ENCODE measurements around the gene SERPINB5.

The SERPINB5 gene

GRCh38 chr18:63527251-63527650, 50.5 kb downstream of the SERPINB5 start:
- no peaks in the 10 kb centered on the region for H3K9me3 Mint-ChIP-seq
- H3K27me3 Mint-ChIP-seq = peaks cover 14% of the 10 kb centered on the region
- no peak overlapping the region for H3K27ac Mint-ChIP-seq
- no peaks in the 10 kb centered on the region for H3K36me3 Mint-ChIP-seq (ENCODE audit: low read depth)
- H3K4me3 Mint-ChIP-seq = no peak overlapping the region
- H3K4me1 Mint-ChIP-seq (ENCODE audit: low read depth) = no peaks in the 10 kb centered on the region
- DNase-seq = no peak

GRCh38 chr18:63528863-63529492, 52.2 kb downstream of the SERPINB5 start:
- peaks cover 18% of the 10 kb centered on the region for H3K27me3 Mint-ChIP-seq
- no peaks in the 10 kb centered on the region for H3K36me3 Mint-ChIP-seq (ENCODE audit: low read depth)
- no peak overlapping the region for H3K4me3 Mint-ChIP-seq
- no peak for DNase-seq
- no peaks in the 10 kb centered on the region for H3K9me3 Mint-ChIP-seq
- H3K27ac Mint-ChIP-seq = no peak overlapping the region
- no peaks in the 10 kb centered on the region for H3K4me1 Mint-ChIP-seq (ENCODE audit: low read depth)

- Mint-ChIP-seq H3K9me3 (no peaks in the 10 kb centered on the region), H3K4me1 (ENCODE audit: low read depth) (no peaks in the 10 kb centered on the region), H3K4me3 (no peak overlapping the region), H3K36me3 (ENCODE audit: low read depth) (no peaks in the 10 kb centered on the region), H3K27me3 (peaks cover 24% of the 10 kb centered on the region), H3K27ac (no peak overlapping the region)
- DNase-seq = no peak
Measured at GRCh38 chr18:63532471-63532870, 55.7 kb downstream of the SERPINB5 start.

- Mint-ChIP-seq H3K9me3 (no peaks in the 10 kb centered on the region), H3K4me3 (no peak overlapping the region), H3K36me3 (ENCODE audit: low read depth) (no peaks in the 10 kb centered on the region), H3K4me1 (ENCODE audit: low read depth) (no peaks in the 10 kb centered on the region), H3K27me3 (peaks cover 39% of the 10 kb centered on the region), H3K27ac (no peak overlapping the region)
- no peak for DNase-seq
Measured at GRCh38 chr18:63534615-63535014, 57.9 kb downstream of the SERPINB5 start.

GRCh38 chr18:63539904-63540510, 63.2 kb downstream of the SERPINB5 start:
- Mint-ChIP-seq H3K4me1 (ENCODE audit: low read depth) (no peaks in the 10 kb centered on the region), H3K4me3 (no peak overlapping the region), H3K27me3 (peaks cover 31% of the 10 kb centered on the region), H3K36me3 (ENCODE audit: low read depth) (no peaks in the 10 kb centered on the region), H3K27ac (no peak overlapping the region), H3K9me3 (no peaks in the 10 kb centered on the region)
- DNase-seq = no peak

- no peak within 1 kb of the TSS for H3K4me3 Mint-ChIP-seq
- no peaks in the 10 kb centered on the region for H3K9me3 Mint-ChIP-seq
- H3K27me3 Mint-ChIP-seq = peaks cover 39% of the 10 kb centered on the region
- H3K36me3 Mint-ChIP-seq (ENCODE audit: low read depth) = no peaks in the 10 kb centered on the region
- no peak within 1 kb of the TSS for H3K27ac Mint-ChIP-seq
- no peaks in the 10 kb centered on the region for H3K4me1 Mint-ChIP-seq (ENCODE audit: low read depth)
- no peak for DNase-seq
Measured at GRCh38 chr18:63542069-63542468, 65.3 kb downstream of the SERPINB5 start, which contains the start of gene SERPINB12. Gene SERPINB12 (plus strand): TSS chr18:63542369. CDS start chr18:63556160, 13,791 bp downstream.

GRCh38 chr18:63544017-63544416, 67.3 kb downstream of the SERPINB5 start:
- H3K27me3 Mint-ChIP-seq = peaks cover 29% of the 10 kb centered on the region
- no peak for DNase-seq
- no peak overlapping the region for H3K4me3 Mint-ChIP-seq
- H3K4me1 Mint-ChIP-seq (ENCODE audit: low read depth) = no peaks in the 10 kb centered on the region
- H3K27ac Mint-ChIP-seq = no peak overlapping the region
- no peaks in the 10 kb centered on the region for H3K36me3 Mint-ChIP-seq (ENCODE audit: low read depth)
- no peaks in the 10 kb centered on the region for H3K9me3 Mint-ChIP-seq

- Mint-ChIP-seq H3K27me3 (peaks cover 22% of the 10 kb centered on the region), H3K27ac (no peak overlapping the region), H3K9me3 (no peaks in the 10 kb centered on the region), H3K4me1 (ENCODE audit: low read depth) (no peaks in the 10 kb centered on the region), H3K36me3 (ENCODE audit: low read depth) (no peaks in the 10 kb centered on the region), H3K4me3 (no peak overlapping the region)
- no peak for DNase-seq
Measured at GRCh38 chr18:63545000-63545399, 68.2 kb downstream of the SERPINB5 start.

- DNase-seq = no peak
- H3K27me3 Mint-ChIP-seq = peaks cover 18% of the 10 kb centered on the region
- H3K36me3 Mint-ChIP-seq (ENCODE audit: low read depth) = no peaks in the 10 kb centered on the region
- no peaks in the 10 kb centered on the region for H3K4me1 Mint-ChIP-seq (ENCODE audit: low read depth)
- H3K27ac Mint-ChIP-seq = no peak overlapping the region
- no peak overlapping the region for H3K4me3 Mint-ChIP-seq
- H3K9me3 Mint-ChIP-seq = no peaks in the 10 kb centered on the region
Measured at GRCh38 chr18:63550068-63550467, 73.3 kb downstream of the SERPINB5 start.

- Mint-ChIP-seq H3K4me3 (no peak overlapping the region), H3K27ac (no peak overlapping the region), H3K4me1 (ENCODE audit: low read depth) (no peaks in the 10 kb centered on the region), H3K36me3 (ENCODE audit: low read depth) (no peaks in the 10 kb centered on the region), H3K27me3 (peaks cover 9% of the 10 kb centered on the region), H3K9me3 (no peaks in the 10 kb centered on the region)
- no peak for DNase-seq
Measured at GRCh38 chr18:63551769-63552168, 75.0 kb downstream of the SERPINB5 start.

- Mint-ChIP-seq H3K4me1 (ENCODE audit: low read depth) (no peaks in the 10 kb centered on the region), H3K27me3 (peaks cover 9% of the 10 kb centered on the region), H3K27ac (no peak overlapping the region), H3K36me3 (ENCODE audit: low read depth) (no peaks in the 10 kb centered on the region), H3K4me3 (no peak overlapping the region), H3K9me3 (no peaks in the 10 kb centered on the region)
- DNase-seq = no peak
Measured at GRCh38 chr18:63552581-63552980, 75.8 kb downstream of the SERPINB5 start.

GRCh38 chr18:63553081-63553480, 76.3 kb downstream of the SERPINB5 start:
- no peak for DNase-seq
- H3K4me3 Mint-ChIP-seq = no peak overlapping the region
- H3K4me1 Mint-ChIP-seq (ENCODE audit: low read depth) = no peaks in the 10 kb centered on the region
- H3K9me3 Mint-ChIP-seq = no peaks in the 10 kb centered on the region
- no peaks in the 10 kb centered on the region for H3K36me3 Mint-ChIP-seq (ENCODE audit: low read depth)
- H3K27me3 Mint-ChIP-seq = peaks cover 6% of the 10 kb centered on the region
- H3K27ac Mint-ChIP-seq = no peak overlapping the region

Data from activated T-cell treated with anti-CD3 and anti-CD28 coated beads, Interleukin-2, amount 50 U/mL, for 24 hours (primary cell).